Embryonic facial prominence (tissue), 1 donor: Measurements from ENCODE around the gene ADCY9.
"Not testable (repeated sequence)": the region's sequence is repeated elsewhere in the genome, so short reads cannot be mapped to it uniquely, and the experiment has no call there.

Experiments used
- DNase-seq: peaks from one replicate; pipeline ENCODE4 v3.0.0-alpha.2; 2016; ENCODE audit errors: extremely low spot score

ADCY9 gene

DNA sequence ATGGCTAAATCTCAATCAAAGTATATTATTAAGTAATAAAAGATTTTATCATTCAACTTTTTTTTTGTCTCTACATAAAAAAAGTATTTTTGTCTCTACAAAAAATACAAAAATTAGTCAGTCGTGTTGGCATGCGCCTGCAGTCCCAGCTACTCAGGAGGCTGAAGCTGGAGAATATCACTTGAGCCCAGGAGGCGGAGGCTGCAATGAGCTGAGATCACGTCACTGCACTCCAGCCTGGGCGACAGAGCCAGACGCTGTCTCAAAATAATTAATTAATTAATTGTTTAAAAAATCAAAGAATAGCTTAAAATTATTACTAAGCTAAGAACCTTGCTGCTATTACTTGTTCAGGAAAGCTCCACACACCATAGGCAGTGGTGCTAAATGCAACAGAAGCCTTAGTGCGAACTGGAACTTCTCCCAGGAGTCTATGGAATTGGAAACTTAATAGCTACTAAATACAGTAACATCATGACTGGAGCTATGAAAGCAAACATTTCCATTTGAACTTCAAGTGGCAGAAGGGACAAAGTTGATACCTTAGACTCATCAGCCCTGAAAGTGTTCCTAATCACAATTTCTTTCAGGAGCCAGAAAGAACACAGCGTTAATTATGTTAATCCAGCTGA, 22.6 kb downstream of the ADCY9 start:
- DNase-seq, result no peak

- no peak for DNase-seq
Observed at GRCh38 chr16:4092547-4093265, 23.5 kb downstream of the ADCY9 start.

DNA sequence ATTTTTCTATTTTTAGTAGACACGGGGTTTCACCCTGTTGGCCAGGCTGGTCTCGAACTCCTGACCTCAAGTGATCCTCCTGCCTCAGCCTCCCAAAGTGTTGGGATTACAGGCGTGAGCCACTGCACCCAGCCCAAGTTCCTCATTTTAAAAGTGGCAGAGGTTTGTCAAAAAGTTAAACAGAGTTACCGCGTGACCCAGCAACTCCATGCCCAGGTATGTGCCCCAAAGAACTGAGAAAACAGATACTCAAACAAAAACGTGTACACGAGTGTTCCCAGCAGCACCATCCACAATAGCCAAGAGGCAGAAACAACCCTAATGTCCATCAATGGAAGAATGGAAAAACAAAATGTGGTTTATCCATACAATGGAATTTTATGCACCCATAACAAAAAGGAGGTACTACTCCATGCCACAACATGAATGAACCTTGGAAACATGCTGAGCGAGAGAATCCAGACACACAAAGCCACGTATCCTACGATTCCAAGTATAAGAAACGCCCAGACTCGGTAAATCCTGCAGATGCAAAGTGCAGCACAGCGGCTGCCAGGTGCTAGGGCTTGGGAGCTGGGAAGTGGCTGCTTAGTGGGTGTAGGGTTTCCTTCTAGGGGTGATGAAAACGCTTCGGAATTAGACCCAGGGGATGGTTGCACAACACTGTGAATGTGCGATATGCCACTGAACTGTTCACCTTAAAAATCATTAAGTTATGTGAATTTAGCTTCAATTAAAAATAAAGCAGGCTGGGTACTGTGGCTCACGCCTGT, 24.8 kb downstream of the ADCY9 start:
- no peak for DNase-seq

- DNase-seq, result no peak
Observed at GRCh38 chr16:4090351-4090851, 25.8 kb downstream of the ADCY9 start.

DNA sequence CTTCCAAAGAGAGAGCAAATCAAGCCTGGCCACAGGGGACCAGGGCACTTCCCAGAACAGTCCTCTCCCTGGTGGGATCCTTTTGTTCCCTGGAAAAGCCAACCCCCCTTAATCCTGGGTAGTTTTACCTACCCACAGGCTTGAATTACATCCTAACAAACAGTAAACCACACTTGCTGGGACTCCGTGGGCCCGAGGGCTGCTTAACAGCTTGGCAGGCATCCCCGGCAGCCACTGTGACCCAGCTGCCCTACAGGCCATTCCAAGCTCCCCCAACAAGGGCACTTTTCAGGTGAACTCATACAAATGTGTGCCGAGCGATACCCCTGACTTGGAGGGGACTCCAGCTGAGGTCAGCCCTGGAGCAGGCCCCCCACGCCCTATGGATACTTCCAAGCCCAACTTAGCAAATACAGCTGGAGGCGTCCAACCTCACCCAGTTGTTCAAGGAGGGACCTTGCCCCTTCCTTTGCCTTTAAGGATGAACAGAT, 26.4 kb downstream of the ADCY9 start:
- no peak for DNase-seq

GRCh38 chr16:4089251-4089810, 26.9 kb downstream of the ADCY9 start:
- no peak for DNase-seq

DNA sequence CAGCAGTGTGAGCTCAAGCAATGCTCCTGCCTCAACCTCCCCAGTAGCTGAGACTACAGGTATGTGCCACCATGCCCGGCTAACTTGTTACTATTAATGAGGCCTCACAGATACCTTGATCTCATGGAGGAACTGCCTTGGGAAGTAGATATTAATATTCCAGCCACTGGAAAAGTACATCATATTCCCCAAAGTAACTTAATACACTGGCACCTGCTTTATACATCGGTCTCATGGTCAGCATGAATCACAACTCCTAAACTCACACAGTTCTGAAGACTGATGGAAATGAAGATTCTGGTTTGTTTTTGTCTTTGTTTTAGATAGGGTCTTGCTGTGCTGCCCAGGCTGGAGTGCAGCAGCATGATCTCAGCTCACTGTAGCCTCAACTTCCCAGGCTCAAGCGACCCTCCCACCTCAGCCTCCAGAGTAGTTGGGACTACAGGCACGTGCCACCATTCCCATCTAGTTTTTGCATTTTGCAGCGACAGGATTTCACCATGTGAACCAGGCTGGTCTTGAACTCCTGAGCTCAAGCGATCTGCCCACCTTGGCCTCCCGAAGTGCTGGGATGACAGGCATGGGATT, 28.2 kb downstream of the ADCY9 start:
- no peak for DNase-seq

DNA sequence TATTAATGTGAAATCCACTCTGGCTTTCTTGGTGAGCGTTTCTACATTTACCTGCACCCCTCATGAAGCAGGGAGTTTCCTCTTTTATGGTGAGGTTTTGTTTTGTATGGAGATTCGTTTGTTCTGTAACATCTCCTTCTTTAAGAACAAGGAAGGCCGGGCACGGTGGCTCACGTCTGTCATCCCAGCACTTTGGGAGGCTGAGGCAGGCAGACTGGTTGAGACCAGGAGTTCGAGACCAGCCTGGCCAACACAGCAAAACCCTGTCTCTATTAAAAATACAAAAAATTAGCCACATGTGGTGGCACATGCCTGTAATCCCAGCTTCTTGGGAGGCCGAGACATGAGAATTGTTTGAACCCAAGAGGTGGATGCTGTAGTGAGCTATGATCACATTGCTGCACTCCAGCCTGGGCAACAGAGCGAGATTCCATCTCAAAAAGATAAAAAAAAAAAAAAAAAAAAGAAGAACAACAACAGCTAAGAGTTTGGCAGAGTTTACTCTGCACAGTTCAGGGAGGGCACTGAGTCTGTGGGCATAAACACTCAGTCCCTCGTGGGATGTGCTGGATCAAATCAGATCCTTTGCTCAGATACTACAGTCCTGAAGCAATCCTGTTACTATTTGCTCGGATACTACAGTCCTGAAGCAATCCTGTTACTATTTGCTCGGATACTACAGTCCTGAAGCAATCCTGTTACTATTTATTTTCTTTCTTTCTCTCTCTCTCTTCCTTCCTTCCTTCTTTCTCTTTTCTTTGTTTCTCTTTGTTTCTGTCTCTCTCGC, 28.9 kb downstream of the ADCY9 start:
- DNase-seq, result no peak

GRCh38 chr16:4086153-4086552, 30.1 kb downstream of the ADCY9 start:
- DNase-seq, result no peak

DNA sequence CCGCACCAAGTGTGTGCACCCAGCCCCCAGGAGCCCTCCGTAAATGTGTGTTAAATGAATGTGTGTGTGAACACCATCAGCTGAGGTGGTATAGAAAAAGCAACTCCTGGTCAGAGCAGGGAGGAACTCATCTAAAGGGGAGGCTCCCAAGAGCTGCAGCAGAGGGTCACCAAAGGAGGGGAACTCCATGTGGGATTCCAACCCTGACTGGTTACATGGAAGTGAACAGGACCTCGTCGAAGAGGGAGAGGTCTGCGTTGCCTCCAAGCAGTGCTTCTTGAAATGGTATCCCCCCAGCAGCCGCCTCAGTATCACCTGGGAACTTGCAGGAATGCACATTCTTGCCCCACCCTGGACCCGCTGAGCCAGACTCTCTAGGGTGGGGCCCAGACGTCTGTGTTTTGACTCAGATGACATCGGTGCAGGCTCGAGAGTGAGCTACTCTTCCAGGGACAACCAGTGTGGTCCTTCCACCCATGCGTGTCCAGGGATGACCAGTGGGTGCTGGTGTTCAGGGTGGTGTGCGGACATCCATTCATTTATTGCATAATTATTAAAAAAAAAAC, 30.8 kb downstream of the ADCY9 start:
- DNase-seq, result no peak

DNA sequence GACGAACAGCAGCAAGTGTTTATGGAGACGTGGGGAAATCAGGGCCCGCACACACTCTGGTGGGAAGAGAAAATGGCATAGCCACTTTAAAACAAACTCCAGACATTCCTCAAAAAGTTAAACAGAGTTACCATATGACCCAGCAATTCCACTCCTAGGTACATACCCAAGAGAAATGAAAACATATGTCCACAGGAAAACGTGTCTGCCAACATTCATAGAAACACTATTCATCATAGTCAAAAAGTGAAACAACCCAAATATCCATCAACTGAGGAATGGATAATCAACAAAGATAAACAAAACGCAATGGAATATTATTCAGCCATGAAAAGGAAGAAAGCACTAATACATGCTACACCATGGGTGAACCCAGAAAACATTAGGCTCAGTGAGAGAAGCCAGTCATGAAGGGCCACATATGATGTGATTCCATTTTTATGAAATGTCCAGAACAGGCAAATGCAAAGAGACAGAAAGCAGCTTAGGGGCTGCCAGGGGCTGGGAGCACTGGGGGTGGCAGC, 32.8 kb downstream of the ADCY9 start:
- no peak for DNase-seq

- DNase-seq, result no peak
Observed at GRCh38 chr16:4082474-4083044, 33.7 kb downstream of the ADCY9 start.

DNA sequence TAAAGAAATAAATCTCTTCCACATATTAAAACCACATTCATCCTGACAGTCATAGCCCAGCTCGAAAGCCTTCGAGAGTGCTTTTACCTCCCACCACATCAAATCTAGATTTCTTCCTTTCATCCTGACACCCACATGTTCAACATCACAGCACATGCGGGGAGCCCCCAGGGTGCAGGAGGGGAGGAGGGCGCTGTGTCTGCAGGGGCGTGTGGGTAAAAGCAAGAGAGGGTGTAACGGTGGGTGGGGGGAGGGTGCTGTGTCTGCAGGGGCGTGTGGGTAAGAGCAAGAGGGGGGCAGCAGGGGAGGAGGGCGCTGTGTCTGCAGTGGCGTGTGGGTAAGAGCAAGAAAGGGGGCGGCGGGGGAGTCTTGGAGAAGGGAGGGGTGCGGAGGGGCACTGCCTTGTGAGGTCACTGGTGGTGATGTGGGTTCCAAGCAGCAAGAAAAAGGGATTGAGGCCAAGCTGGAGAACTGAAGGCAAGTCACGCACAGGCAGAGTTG, 34.7 kb downstream of the ADCY9 start:
- DNase-seq, result no peak

DNA sequence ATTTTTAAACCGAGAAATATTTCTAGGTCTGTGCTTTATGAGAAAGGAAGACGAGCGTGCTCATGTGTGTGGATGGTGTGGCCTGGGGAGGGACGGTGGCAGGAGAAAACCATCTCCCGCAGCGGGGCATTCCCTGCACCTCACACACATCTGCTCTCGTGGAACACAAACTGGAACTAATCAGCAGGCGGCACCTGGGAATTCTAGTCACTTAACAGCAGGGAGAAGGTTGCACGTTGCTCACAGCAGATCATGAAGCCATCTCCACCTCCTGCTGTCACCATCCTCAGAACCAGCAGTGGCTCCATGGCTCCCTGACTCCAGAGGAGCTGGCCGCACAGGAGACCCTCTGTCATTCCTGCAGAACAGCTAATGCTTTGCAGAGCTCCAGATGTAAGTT, 35.2 kb downstream of the ADCY9 start:
- DNase-seq, result no peak

DNA sequence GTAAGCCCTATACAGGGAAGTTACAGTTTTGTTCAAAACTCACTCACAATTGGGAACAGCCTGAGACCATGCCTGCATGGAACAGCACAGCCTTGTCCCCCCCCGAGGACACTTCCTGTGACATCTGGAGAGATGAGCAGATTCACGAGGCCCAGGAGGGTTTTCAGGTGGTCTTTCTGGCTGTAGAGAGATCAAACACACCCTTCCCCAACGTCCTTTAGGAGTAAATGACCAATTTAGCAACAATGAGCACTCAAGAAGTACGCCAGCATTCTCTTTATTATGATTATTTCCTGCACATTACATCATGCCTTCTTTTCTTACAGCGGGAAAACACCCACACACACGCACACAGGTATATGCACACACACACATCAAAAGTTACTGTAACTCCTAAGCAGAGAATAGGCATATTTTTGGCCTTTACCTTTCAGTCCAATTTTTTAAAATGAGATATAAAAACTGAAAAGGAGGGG, 39.0 kb downstream of the ADCY9 start:
- no peak for DNase-seq

DNA sequence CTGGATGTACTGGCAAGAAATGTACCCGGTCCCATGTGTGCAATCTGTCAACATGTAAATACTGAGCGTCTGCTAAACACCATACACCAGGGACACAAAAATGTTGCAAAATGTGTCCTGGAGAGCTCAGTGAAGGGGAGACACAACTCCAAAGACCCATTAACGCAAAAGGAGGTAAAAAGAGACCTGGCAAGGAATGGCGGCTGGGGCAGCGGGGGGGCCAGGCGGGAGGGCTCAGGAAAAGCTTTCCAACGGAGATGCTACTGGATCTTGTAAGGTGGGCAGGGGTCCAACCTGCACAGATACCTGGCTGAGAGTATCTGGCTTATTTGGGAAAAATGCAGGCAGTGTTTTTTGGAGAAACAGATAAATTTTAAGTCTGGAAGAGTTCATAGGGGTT, 40.7 kb downstream of the ADCY9 start:
- no peak for DNase-seq

- DNase-seq, result not testable (repeated sequence)
Observed at GRCh38 chr16:4073150-4073549, 43.1 kb downstream of the ADCY9 start.

GRCh38 chr16:4071686-4072561, 44.3 kb downstream of the ADCY9 start:
- DNase-seq, result no peak

- DNase-seq, result no peak
Observed at GRCh38 chr16:4070936-4071335, 45.3 kb downstream of the ADCY9 start.
